Heart right ventricle (tissue), 16 donors: ENCODE measurements around the gene PLXNA2. TPM values are rescaled to one million over a fixed set of nuclear protein-coding genes. Genes with fewer than 3 reads are reported as not detected.

Experiments
- ATAC-seq, 8 donors: fragments of 200-7000 bp; cut with Tn5 transposase; one replicate each; pipeline ENCODE4 v1.9.1; 2020; ENCODE audit warnings: mild to moderate bottlenecking in 8 of 8, moderate library complexity in 8 of 8, moderate number of reproducible peaks in 1 of 8
- DNase-seq, 2 donors: peaks; one replicate each; pipeline ENCODE4 v3.0.0-alpha.2; 2020
- H3K27ac ChIP-seq, 10 donors: fragments of 200-600 bp; sonication (generic) in 2 of 10; one replicate each; pipeline versions ENCODE4 v1.5.0 to v1.8.0; 2020 to 2022; ENCODE audit warnings: mild to moderate bottlenecking in 3 of 10
- H3K27me3 ChIP-seq, 7 donors: fragments of 200-600 bp; one replicate each; pipeline ENCODE4 v1.8.0; 2021 to 2022; ENCODE audit warnings: mild to moderate bottlenecking in 2 of 7
- H3K36me3 ChIP-seq, 9 donors: fragments of 200-600 bp; sonication (generic) in 1 of 9; one replicate each; pipeline versions ENCODE4 v1.5.0 to v1.8.0; 2020 to 2022; ENCODE audit warnings: mild to moderate bottlenecking in 2 of 9
- H3K4me1 ChIP-seq, 9 donors: fragments of 200-600 bp; sonication (generic) in 1 of 9; one replicate each; pipeline versions ENCODE4 v1.5.0 to v1.8.0; 2020 to 2022; ENCODE audit warnings: mild to moderate bottlenecking in 4 of 9
- H3K4me3 ChIP-seq, 10 donors: fragments of 200-600 bp; sonication (generic) in 2 of 10; one replicate each; pipeline versions ENCODE4 v1.5.0 to v1.8.0; 2020 to 2022; ENCODE audit warnings: mild to moderate bottlenecking in 7 of 10, moderate library complexity in 2 of 10
- H3K9me3 ChIP-seq, 11 donors: fragments of 200-600 bp in 10 of 11; sonication (generic) in 2 of 11; one replicate each; pipeline versions ENCODE4 v1.5.0 to v1.8.0; 2013 to 2022; ENCODE audit warnings: mild to moderate bottlenecking in 2 of 11, control low read depth in 1 of 11, moderate library complexity in 1 of 11
- WGBS, 2 donors: extraction: QIAGEN DNeasy Blood & Tissue Kit; methylation state at CpG; one replicate each; pipeline ENCODE4 v1.1.7; 2013; ENCODE audit warnings: inconsistent platforms in 1 of 2; 5-methylcytosine and 5-hydroxymethylcytosine counted together
- intact Hi-C, 10 donors: fragments of 100-400 bp; cut with DNase I; formaldehyde crosslinking; loops; one replicate each; pipeline versions ENCODE4 v1.11.1 to v1.14.2; 2022
- polyA plus RNA-seq, 2 donors: library from polyadenylated mRNA; stranded (reverse); fragments of 200-250 nt; gene quantifications; one replicate each; pipeline ENCODE4 v1.2.3, GENCODE V29; 2013
- total RNA-seq, 10 donors: library from RNA; stranded (reverse); fragmentation: NEBNext Ultra II Directional in 3 of 10; extraction: Animal tissue kit (Norgen Biotek cat#: 25700) in 3 of 10; gene quantifications; one replicate each; pipeline versions ENCODE4 v1.2.1 to v1.2.4, GENCODE V29; 2021 to 2023
- TF ChIP-seq, protein P1 (sequence below), 9 donors: fragments of 200-600 bp; sonication (generic) in 2 of 9; IDR thresholded peaks; one replicate each; pipeline versions ENCODE4 v1.5.0 to v1.8.0; 2021 to 2022; ENCODE audit warnings: antibody characterized with exemption in 9 of 9, mild to moderate bottlenecking in 5 of 9, moderate library complexity in 1 of 9
- donor health status: Arrhythmogenic right ventricular cardiomyopathy.
- donor health status: ischemic (EF 13 %, LVEDD 7.1; RV severe dilation, severe dysfunction).
- donor health status: healthy with polysubstance abuse.
- donor health status: DM: no; HTN: yes; CAD: no.
- donor health status: DM: no; HTN: no; CAD: no.
- donor health status: ischemic (EF 25% LVEDD 6.9; RV normal size, moderate dysfunction).
- donor health status: ischemic (EF 25% LVEDD 5.7; RV mildly dilated, moderate dysfunction).
- donor health status: healthy.
- donor health status: DM: yes; HTN: yes; CAD: no.
- donor health status: Ischemic cardiomyopathy.
- donor health status: ischemic (EF 35%, LVEDD 5.7; RV mildly dilated, moderate dysfunction).
- donor health status: nonischemic (EF 11% LVEDD 7.7; RV severe dilation, severe dysfunction).
- donor health status: DM: yes; HTN: yes; CAD: no.
- donor health status: PGD.
- donor health status: ischemic (EF 29% LVEDD 5.4; RV normal size, mild dysfunction).
- donor health status: nonischemic (EF 23%, LVEDD 6.1; RV moderate dilation, normal function).

The PLXNA2 gene
- total and polyA plus RNA-seq, 12 donors, result 6.1 to 31.6 (median 17.9) TPM

DNA sequence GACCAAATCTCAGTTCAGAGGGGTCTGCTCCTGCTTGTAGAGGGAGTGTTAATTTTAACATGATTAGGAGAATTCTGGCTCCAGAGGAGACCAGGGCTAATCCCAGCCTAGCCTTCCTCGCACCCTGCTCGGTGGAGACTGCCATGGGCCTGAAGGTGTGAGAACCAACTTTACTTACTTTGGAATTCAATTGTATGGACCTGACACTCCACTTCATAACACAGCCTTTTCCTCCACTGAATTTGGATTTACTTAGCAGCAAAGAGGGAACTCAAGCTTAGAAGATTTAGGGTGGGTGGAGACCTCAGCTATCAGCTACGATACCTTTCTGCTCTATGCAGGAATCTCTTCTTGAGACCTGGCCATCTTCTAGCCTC is 11.5 kb downstream of the PLXNA2 start:
- DNase-seq, result no peak
- Histone ChIP-seq H3K36me3 (peaks cover 0 to 21% (median 0%) of the 10 kb centered on the region in 9 donors), H3K9me3 (no peaks in the 10 kb centered on the region), H3K4me3 (no peak overlapping the region), H3K27ac (peak overlapping the region in 3 of 10 donors; percentile 10 to 61 (median 19)), H3K27me3 (no peaks in the 10 kb centered on the region), H3K4me1 (peaks cover 32 to 98% (median 81%) of the 10 kb centered on the region in 9 donors)
- no peak for ATAC-seq
- TF ChIP-seq, protein P1, sequence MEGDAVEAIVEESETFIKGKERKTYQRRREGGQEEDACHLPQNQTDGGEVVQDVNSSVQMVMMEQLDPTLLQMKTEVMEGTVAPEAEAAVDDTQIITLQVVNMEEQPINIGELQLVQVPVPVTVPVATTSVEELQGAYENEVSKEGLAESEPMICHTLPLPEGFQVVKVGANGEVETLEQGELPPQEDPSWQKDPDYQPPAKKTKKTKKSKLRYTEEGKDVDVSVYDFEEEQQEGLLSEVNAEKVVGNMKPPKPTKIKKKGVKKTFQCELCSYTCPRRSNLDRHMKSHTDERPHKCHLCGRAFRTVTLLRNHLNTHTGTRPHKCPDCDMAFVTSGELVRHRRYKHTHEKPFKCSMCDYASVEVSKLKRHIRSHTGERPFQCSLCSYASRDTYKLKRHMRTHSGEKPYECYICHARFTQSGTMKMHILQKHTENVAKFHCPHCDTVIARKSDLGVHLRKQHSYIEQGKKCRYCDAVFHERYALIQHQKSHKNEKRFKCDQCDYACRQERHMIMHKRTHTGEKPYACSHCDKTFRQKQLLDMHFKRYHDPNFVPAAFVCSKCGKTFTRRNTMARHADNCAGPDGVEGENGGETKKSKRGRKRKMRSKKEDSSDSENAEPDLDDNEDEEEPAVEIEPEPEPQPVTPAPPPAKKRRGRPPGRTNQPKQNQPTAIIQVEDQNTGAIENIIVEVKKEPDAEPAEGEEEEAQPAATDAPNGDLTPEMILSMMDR (IDR thresholded peaks at IDR 0.05), result no peak
- intact Hi-C loops, result loop anchor here in 3 of 10 donors (5.0 to 10.0 kb wide), 3 partner anchors 48 to 98 kb away; no protein-coding TSS in a partner anchor
- 80 to 94% methylated on average over 3 of the region's 3 CpGs for WGBS, 2 donors

DNA sequence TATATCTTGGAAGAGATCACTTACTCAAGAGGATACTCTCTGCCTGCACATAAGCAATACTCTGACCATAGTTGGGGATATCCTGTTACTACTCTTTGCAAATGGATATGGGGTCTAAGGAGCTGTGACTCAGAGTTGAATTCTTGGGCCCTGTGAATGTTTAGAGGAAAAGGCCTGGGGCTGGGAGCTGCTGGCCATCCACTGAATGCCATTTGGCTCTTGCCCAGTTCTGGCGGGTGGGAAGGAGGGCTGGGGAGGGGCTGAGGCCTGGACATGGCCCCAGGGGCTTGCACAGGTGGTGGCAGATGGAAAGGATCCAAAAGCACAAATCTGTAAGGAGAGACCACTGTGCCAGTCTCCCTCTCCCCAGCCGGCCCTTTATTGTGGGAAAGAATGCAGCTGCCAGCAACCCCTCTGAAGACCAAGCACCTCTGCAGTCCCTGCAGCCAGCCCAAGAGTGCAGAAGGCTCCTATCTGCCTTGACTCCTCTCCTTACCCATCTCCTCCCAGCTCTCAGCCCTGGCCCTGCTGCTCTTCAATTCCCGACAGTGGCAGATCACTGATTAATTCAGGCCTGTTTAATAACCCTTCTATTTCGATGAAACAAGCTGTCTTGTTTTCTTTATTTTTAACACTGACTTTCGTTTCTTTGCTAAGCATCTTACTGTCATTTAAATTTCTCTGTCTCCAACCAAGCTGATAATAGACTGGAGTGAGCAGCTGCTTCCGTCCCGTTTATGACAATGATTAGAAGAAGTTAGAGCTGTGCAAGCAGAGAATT is 12.1 kb downstream of the PLXNA2 start:
- no peaks in the 10 kb centered on the region for H3K9me3 ChIP-seq
- no peak for DNase-seq
- peak overlapping the region in 3 of 10 donors; percentile 14 to 61 (median 19) for H3K27ac ChIP-seq
- TF ChIP-seq, protein P1 (IDR thresholded peaks at IDR 0.05), result no peak
- H3K4me1 ChIP-seq, result peaks cover 32 to 98% (median 83%) of the 10 kb centered on the region in 9 donors
- no peaks in the 10 kb centered on the region for H3K27me3 ChIP-seq
- peaks cover 0 to 15% (median 0%) of the 10 kb centered on the region in 9 donors for H3K36me3 ChIP-seq
- H3K4me3 ChIP-seq, result no peak overlapping the region
- no peak for ATAC-seq
- intact Hi-C loops, result loop anchor here in 3 of 10 donors (5.0 to 10.0 kb wide), 3 partner anchors 47 to 97 kb away; no protein-coding TSS in a partner anchor
- 56% methylated on average over 7 of the region's 7 CpGs for WGBS, 2 donors

DNA sequence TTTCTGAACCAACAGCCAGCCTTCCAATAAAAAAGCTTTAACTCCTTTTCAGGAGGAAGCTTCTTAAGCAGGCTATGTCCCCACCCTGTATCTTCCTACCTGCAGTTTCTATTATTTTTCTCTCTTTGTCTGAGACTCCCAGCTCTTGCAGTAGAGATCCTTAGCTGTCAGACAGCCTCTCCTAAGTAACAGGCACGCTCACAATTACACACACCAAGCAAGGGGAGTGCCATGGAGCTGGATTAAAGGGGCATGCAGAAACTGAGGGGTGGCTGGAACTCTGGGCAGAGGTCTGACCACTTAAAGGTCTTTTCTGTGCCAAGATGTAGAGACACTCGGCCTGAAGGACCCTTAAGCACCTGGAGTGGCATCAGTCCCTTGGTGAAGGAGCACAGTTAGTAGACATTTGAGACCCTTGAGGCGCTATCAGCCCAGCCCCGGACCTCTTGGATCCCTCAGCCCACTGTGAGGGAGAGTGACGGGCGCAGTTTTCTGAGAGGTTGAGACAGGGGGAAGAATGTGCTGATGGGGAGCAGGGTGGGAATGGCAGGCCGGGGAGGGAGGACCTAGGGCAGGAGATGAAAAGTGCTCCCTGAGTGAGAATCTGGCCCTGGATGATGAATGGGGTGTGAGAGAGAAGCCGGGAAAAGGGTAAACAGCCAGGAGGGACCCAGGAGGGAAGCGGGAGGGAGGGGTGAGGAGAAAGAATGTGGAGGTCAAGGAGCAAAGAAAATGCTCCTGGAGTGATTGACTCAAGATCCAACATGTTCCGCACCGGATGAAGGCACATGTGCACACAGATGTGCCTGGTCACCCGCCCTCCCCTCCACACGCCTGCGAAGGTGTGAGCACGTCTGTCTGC is 13.3 kb downstream of the PLXNA2 start:
- H3K27me3 ChIP-seq, result no peaks in the 10 kb centered on the region
- H3K4me3 ChIP-seq, result no peak overlapping the region
- WGBS, 2 donors, result 83% methylated on average over 15 of the region's 15 CpGs
- H3K27ac ChIP-seq, result peak overlapping the region in 1 of 10 donors; percentile 61
- TF ChIP-seq, protein P1 (IDR thresholded peaks at IDR 0.05), result no peak
- peaks cover 0 to 12% (median 0%) of the 10 kb centered on the region in 9 donors for H3K36me3 ChIP-seq
- ATAC-seq, result no peak
- H3K9me3 ChIP-seq, result no peaks in the 10 kb centered on the region
- intact Hi-C loops, result loop anchor here in 3 of 10 donors (5.0 to 10.0 kb wide), 3 partner anchors 46 to 96 kb away; no protein-coding TSS in a partner anchor
- peaks cover 30 to 98% (median 85%) of the 10 kb centered on the region in 9 donors for H3K4me1 ChIP-seq
- DNase-seq, result no peak

DNA sequence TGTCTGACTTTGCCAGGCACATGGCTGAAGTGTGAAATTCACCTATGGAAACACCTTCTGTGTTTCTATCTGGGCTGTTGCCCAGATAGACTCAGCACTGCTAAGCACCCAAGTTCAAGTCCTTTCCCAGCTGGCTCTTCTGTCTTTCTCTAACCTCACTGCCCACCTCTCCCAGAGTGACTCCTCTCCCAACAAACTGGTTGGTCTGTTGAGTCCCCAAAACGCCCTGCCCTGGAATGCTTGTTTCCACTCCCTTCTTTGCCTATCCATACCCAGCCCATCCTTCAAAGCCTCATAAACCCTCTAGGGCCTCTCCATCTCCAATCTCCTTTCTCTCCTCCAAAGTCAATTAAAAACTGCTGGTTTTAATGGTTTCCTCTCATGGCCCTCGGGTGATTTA is 15.6 kb downstream of the PLXNA2 start:
- H3K27ac ChIP-seq, result peak overlapping the region in 4 of 10 donors; percentile 9 to 70 (median 42)
- no peaks in the 10 kb centered on the region for H3K9me3 ChIP-seq
- ATAC-seq (no peak), DNase-seq (no peak)
- H3K4me1 ChIP-seq, result peaks cover 17 to 97% (median 65%) of the 10 kb centered on the region in 9 donors
- H3K36me3 ChIP-seq, result peaks cover 0 to 11% (median 0%) of the 10 kb centered on the region in 9 donors
- TF ChIP-seq, protein P1 (IDR thresholded peaks at IDR 0.05), result no peak
- intact Hi-C loops, result no loop called here
- WGBS, 2 donors, result 87 to 95% methylated on average over 2 of the region's 2 CpGs
- no peak overlapping the region for H3K4me3 ChIP-seq
- H3K27me3 ChIP-seq, result no peaks in the 10 kb centered on the region
